OCI-LY3 (cell line): ENCODE results near the gene S100A16.

Experiments used
- EZH2phosphoT487 ChIP-seq: fragments of 200-600 bp; shearing (Covaris generic); IDR thresholded peaks from 2 replicates; pipeline ENCODE4 v1.6.1; 2018; ENCODE audit warnings: antibody characterized with exemption, mixed run types, low read depth
- TF ChIP-seq, protein P1 (sequence below): fragments of 200-600, 300-600 bp; sonication (generic); IDR thresholded peaks from 2 replicates; pipeline ENCODE4 v1.5.1; 2014; ENCODE audit warnings: antibody characterized with exemption, low read length, low read depth

DNA sequence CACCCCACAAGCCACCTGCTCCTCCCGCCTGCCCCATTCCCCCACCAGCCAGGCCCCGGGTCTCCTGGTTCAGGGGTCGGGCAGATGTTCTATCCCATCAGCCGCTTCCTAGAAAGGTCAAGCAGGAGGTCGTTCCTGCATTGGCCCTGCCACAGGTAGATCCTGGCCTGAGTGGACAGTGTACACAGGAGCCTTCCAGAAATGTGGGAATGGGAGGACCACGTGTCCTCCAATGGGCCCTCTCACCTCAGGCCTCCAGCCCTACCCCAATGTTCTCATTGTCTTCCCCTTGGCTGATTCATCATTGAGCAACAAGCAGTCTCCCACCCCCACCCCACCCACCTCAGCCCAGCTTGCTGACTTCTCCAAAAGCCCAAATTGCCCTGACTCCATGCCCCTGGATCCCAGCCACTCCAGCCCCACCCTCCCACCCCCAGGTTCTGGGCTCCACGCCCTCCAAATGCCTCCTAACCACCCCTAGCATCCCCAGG is 2.1 kb downstream of the S100A16 start:
- TF ChIP-seq, protein P1, sequence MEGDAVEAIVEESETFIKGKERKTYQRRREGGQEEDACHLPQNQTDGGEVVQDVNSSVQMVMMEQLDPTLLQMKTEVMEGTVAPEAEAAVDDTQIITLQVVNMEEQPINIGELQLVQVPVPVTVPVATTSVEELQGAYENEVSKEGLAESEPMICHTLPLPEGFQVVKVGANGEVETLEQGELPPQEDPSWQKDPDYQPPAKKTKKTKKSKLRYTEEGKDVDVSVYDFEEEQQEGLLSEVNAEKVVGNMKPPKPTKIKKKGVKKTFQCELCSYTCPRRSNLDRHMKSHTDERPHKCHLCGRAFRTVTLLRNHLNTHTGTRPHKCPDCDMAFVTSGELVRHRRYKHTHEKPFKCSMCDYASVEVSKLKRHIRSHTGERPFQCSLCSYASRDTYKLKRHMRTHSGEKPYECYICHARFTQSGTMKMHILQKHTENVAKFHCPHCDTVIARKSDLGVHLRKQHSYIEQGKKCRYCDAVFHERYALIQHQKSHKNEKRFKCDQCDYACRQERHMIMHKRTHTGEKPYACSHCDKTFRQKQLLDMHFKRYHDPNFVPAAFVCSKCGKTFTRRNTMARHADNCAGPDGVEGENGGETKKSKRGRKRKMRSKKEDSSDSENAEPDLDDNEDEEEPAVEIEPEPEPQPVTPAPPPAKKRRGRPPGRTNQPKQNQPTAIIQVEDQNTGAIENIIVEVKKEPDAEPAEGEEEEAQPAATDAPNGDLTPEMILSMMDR = no peak
- no peak for TF ChIP-seq EZH2phosphoT487
